NB4 (cell line): Measurements from ENCODE around the gene PCDHA12.

Source experiments
- CTCF ChIP-seq: IDR thresholded peaks from one replicate; pipeline ENCODE4 v1.5.1; 2012; ENCODE audit warnings: low read depth, low read length
- POLR2A ChIP-seq: IDR thresholded peaks from 2 replicates; pipeline ENCODE4 v1.6.1; 2011; ENCODE audit warnings: mild to moderate bottlenecking; ENCODE audit not compliant: insufficient read length; ENCODE audit errors: extremely low read depth

GRCh38 chr5:140855772-140856674 is 19.1 kb upstream of the PCDHA12 start, which contains the start of gene PCDHA10:
- TF ChIP-seq POLR2A (no peak), CTCF (peak; percentile 16)
